K562 (cell line): ENCODE measurements around the gene PCBP3.

Source experiments
- HCFC1 ChIP-seq: IDR thresholded peaks from 2 replicates; pipeline ENCODE4 v1.6.1; 2012; ENCODE audit warnings: low read depth, low read length, improper control_type of control experiment
- POLR2A ChIP-seq: fragments of 450-650 bp; conservative IDR thresholded peaks from 2 replicates; pipeline ENCODE4 v1.6.1; 2016
- RAD21 ChIP-seq, 2 experiments: fragments of 250-450 bp in 1 of 2; fragments of 450-650 bp in 1 of 2; sonication (Bioruptor Pico) in 1 of 2; formaldehyde crosslinking in 1 of 2; IDR thresholded peaks in 1 of 2; conservative IDR thresholded peaks in 1 of 2; 2 replicates each; pipeline versions ENCODE4 v1.4.0 to v1.8.0; 2020 to 2022; ENCODE audit warnings: mild to moderate bottlenecking in 2 of 2, moderate library complexity in 1 of 2
- SIX5 ChIP-seq, 2 experiments: IDR thresholded peaks; 2 replicates each; pipeline ENCODE4 v1.6.1; 2011; ENCODE audit warnings: low read length in 2 of 2, borderline replicate concordance in 1 of 2, low read depth in 1 of 2, mild to moderate bottlenecking in 1 of 2, moderate library complexity in 1 of 2; ENCODE audit not compliant: insufficient read depth in 1 of 2
- SMARCC2 ChIP-seq: fragments of 450-650 bp; IDR thresholded peaks from 2 replicates; pipeline ENCODE4 v1.6.1; 2017; ENCODE audit warnings: antibody characterized with exemption, moderate library complexity, mild to moderate bottlenecking, low read depth
- ZFP1 ChIP-seq: fragments of 450-650 bp; formaldehyde crosslinking; IDR thresholded peaks from 2 replicates; pipeline ENCODE4 v1.4.0; 2020; ENCODE audit warnings: mild to moderate bottlenecking, mixed read lengths
- ZFX ChIP-seq: sonication (generic); formaldehyde crosslinking; IDR thresholded peaks from 2 replicates; pipeline ENCODE4 v1.8.0; 2022; ENCODE audit warnings: mild to moderate bottlenecking, missing genetic modification reagents, moderate library complexity
- ZNF75A ChIP-seq: fragments of 450-650 bp; formaldehyde crosslinking; IDR thresholded peaks from 2 replicates; pipeline ENCODE4 v1.4.0; 2020; ENCODE audit warnings: mild to moderate bottlenecking
- TF ChIP-seq, protein P1 (sequence below): fragments of 200-800 bp; sonication (Bioruptor generic); IDR thresholded peaks from 2 replicates; pipeline ENCODE4 v1.6.1; 2016; ENCODE audit warnings: missing genetic modification characterization, missing compliant biosample characterization
- TF ChIP-seq, protein P2 (sequence below): sonication (generic); formaldehyde crosslinking; IDR thresholded peaks from 2 replicates; pipeline ENCODE4 v1.8.0; 2023; ENCODE audit warnings: mild to moderate bottlenecking, missing genetic modification reagents
- TF ChIP-seq, protein P3 (sequence below): fragments of 450-650 bp; formaldehyde crosslinking; IDR thresholded peaks from 2 replicates; pipeline ENCODE4 v1.4.0; 2020; ENCODE audit warnings: mild to moderate bottlenecking, moderate library complexity
- TF ChIP-seq, protein P4 (sequence below): fragments of 150-350 bp; IDR thresholded peaks from 2 replicates; pipeline ENCODE4 v1.6.1; 2014; ENCODE audit warnings: low read depth, mild to moderate bottlenecking, low read length, borderline replicate concordance
- TF ChIP-seq, protein P5 (sequence below): fragments of 150-350 bp; conservative IDR thresholded peaks from 2 replicates; pipeline ENCODE4 v1.6.1; 2014; ENCODE audit warnings: low read length

DNA sequence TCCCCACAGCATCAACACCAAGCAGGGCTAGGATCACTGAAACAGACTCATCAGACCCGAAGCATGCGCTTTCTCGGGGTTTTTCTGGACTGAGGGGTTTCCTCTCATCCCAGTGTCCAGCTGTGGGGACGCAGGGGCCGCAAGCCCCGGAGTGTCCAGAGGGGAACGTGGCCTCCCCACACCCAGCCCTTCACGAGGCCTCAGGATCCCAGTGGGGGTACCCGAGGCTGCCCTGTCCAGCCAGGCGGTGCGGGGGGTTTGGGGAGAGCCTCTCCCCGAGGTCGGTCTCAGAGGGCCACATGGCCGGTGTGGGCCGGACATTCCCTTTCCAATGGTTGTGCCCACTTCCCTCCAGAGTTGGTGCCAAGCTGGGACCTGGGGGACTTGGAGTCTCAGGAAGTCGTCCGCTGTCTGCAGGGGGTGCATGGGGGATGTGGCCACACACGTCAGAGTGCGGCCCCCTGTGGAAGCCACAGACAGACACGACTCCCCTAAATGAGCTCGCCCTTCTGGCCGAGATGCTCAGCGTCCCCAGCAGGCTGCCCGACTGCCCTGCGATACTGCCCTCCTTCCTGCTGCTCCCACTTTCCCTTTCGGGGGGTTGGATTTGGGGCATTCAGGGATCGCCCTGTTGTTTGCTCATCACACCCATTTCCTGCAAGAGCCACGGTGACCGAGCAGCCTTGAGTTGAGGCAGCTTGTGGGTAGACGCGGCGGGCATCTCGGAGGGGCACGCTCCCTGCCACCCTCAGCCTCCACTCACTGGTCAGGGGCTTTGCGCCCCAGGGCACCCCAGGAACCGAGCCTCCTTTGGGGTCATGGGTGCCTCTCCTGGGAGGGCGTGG is 342.2 kb downstream of the PCBP3 start:
- no peak for TF ChIP-seq ZFP1 (CRISPR knock-in tag)
- TF ChIP-seq, protein P1, sequence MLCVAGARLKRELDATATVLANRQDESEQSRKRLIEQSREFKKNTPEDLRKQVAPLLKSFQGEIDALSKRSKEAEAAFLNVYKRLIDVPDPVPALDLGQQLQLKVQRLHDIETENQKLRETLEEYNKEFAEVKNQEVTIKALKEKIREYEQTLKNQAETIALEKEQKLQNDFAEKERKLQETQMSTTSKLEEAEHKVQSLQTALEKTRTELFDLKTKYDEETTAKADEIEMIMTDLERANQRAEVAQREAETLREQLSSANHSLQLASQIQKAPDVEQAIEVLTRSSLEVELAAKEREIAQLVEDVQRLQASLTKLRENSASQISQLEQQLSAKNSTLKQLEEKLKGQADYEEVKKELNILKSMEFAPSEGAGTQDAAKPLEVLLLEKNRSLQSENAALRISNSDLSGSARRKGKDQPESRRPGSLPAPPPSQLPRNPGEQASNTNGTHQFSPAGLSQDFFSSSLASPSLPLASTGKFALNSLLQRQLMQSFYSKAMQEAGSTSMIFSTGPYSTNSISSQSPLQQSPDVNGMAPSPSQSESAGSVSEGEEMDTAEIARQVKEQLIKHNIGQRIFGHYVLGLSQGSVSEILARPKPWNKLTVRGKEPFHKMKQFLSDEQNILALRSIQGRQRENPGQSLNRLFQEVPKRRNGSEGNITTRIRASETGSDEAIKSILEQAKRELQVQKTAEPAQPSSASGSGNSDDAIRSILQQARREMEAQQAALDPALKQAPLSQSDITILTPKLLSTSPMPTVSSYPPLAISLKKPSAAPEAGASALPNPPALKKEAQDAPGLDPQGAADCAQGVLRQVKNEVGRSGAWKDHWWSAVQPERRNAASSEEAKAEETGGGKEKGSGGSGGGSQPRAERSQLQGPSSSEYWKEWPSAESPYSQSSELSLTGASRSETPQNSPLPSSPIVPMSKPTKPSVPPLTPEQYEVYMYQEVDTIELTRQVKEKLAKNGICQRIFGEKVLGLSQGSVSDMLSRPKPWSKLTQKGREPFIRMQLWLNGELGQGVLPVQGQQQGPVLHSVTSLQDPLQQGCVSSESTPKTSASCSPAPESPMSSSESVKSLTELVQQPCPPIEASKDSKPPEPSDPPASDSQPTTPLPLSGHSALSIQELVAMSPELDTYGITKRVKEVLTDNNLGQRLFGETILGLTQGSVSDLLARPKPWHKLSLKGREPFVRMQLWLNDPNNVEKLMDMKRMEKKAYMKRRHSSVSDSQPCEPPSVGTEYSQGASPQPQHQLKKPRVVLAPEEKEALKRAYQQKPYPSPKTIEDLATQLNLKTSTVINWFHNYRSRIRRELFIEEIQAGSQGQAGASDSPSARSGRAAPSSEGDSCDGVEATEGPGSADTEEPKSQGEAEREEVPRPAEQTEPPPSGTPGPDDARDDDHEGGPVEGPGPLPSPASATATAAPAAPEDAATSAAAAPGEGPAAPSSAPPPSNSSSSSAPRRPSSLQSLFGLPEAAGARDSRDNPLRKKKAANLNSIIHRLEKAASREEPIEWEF (CRISPR knock-in tag) = no peak
- TF ChIP-seq, protein P2, sequence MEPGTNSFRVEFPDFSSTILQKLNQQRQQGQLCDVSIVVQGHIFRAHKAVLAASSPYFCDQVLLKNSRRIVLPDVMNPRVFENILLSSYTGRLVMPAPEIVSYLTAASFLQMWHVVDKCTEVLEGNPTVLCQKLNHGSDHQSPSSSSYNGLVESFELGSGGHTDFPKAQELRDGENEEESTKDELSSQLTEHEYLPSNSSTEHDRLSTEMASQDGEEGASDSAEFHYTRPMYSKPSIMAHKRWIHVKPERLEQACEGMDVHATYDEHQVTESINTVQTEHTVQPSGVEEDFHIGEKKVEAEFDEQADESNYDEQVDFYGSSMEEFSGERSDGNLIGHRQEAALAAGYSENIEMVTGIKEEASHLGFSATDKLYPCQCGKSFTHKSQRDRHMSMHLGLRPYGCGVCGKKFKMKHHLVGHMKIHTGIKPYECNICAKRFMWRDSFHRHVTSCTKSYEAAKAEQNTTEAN (CRISPR knock-in tag) = no peak
- TF ChIP-seq ZNF75A = no peak
- TF ChIP-seq, protein P3, sequence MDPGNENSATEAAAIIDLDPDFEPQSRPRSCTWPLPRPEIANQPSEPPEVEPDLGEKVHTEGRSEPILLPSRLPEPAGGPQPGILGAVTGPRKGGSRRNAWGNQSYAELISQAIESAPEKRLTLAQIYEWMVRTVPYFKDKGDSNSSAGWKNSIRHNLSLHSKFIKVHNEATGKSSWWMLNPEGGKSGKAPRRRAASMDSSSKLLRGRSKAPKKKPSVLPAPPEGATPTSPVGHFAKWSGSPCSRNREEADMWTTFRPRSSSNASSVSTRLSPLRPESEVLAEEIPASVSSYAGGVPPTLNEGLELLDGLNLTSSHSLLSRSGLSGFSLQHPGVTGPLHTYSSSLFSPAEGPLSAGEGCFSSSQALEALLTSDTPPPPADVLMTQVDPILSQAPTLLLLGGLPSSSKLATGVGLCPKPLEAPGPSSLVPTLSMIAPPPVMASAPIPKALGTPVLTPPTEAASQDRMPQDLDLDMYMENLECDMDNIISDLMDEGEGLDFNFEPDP = no peak
- no peak for TF ChIP-seq SMARCC2
- no peak for TF ChIP-seq RAD21 (CRISPR knock-in tag; conservative IDR thresholded peaks at IDR 0.05 in 1 of 2, IDR thresholded peaks at IDR 0.05 in 1 of 2)
- TF ChIP-seq POLR2A = no peak
- no peak for TF ChIP-seq ZFX
- TF ChIP-seq, protein P4, sequence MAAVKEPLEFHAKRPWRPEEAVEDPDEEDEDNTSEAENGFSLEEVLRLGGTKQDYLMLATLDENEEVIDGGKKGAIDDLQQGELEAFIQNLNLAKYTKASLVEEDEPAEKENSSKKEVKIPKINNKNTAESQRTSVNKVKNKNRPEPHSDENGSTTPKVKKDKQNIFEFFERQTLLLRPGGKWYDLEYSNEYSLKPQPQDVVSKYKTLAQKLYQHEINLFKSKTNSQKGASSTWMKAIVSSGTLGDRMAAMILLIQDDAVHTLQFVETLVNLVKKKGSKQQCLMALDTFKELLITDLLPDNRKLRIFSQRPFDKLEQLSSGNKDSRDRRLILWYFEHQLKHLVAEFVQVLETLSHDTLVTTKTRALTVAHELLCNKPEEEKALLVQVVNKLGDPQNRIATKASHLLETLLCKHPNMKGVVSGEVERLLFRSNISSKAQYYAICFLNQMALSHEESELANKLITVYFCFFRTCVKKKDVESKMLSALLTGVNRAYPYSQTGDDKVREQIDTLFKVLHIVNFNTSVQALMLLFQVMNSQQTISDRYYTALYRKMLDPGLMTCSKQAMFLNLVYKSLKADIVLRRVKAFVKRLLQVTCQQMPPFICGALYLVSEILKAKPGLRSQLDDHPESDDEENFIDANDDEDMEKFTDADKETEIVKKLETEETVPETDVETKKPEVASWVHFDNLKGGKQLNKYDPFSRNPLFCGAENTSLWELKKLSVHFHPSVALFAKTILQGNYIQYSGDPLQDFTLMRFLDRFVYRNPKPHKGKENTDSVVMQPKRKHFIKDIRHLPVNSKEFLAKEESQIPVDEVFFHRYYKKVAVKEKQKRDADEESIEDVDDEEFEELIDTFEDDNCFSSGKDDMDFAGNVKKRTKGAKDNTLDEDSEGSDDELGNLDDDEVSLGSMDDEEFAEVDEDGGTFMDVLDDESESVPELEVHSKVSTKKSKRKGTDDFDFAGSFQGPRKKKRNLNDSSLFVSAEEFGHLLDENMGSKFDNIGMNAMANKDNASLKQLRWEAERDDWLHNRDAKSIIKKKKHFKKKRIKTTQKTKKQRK = no peak
- TF ChIP-seq HCFC1 = no peak
- TF ChIP-seq, protein P5, sequence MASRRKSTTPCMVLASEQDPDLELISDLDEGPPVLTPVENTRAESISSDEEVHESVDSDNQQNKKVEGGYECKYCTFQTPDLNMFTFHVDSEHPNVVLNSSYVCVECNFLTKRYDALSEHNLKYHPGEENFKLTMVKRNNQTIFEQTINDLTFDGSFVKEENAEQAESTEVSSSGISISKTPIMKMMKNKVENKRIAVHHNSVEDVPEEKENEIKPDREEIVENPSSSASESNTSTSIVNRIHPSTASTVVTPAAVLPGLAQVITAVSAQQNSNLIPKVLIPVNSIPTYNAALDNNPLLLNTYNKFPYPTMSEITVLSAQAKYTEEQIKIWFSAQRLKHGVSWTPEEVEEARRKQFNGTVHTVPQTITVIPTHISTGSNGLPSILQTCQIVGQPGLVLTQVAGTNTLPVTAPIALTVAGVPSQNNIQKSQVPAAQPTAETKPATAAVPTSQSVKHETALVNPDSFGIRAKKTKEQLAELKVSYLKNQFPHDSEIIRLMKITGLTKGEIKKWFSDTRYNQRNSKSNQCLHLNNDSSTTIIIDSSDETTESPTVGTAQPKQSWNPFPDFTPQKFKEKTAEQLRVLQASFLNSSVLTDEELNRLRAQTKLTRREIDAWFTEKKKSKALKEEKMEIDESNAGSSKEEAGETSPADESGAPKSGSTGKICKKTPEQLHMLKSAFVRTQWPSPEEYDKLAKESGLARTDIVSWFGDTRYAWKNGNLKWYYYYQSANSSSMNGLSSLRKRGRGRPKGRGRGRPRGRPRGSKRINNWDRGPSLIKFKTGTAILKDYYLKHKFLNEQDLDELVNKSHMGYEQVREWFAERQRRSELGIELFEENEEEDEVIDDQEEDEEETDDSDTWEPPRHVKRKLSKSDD = no peak
- TF ChIP-seq SIX5 (IDR thresholded peaks at IDR 0.05; ENCODE audit: borderline replicate concordance in 1 of 2, insufficient read depth in 1 of 2, low read depth in 1 of 2, low read length in 2 of 2) = no peak
